VCaP (cell line): ENCODE results near the gene SOX30.

ENCODE experiments used
- H3K27ac ChIP-seq: fragments of 450-650 bp; 2 replicates; pipeline ENCODE4 v1.5.1; 2017
- TF ChIP-seq, protein P1 (sequence below): fragments of 450-650 bp; conservative IDR thresholded peaks from 2 replicates; pipeline ENCODE4 v1.5.1; 2017; ENCODE audit warnings: mild to moderate bottlenecking, moderate library complexity

Gene SOX30

DNA sequence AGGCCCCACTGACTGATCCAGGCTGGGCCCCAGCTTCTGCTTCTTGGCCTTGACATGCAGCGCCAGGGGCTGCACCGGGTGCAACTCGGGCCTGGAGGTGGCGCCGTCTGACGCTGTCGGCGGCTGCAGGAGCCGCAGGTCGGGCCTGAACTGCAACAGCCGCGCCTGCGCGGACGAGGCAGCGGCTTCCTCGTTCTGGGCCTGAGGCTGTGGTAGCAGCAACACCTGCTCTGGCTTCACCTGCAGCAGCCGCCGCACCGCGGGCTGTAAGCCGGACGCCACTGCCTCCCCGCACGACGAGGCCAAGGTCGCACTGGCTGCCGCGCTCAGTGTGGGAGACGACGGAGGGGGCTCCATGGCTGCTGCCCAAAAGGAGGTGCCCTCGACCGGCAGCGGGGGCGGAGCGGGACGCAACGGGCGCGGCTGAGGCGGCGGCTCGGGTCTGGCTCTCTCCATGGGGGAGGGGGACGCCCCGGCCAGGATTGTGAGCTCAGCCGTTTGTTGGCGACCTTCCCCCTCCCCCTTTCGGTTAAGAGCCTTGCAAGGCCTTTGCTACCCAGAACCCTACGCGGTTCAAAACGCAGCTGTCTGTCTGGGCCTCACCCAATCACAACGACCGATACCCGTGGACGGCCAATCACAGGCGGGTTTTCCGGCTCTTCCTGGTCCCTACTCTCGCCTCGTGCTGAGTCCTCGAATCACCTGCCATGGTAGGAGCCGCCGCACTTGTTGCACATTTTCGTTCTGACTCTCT is 438 bp downstream of the SOX30 start:
- TF ChIP-seq, protein P1, sequence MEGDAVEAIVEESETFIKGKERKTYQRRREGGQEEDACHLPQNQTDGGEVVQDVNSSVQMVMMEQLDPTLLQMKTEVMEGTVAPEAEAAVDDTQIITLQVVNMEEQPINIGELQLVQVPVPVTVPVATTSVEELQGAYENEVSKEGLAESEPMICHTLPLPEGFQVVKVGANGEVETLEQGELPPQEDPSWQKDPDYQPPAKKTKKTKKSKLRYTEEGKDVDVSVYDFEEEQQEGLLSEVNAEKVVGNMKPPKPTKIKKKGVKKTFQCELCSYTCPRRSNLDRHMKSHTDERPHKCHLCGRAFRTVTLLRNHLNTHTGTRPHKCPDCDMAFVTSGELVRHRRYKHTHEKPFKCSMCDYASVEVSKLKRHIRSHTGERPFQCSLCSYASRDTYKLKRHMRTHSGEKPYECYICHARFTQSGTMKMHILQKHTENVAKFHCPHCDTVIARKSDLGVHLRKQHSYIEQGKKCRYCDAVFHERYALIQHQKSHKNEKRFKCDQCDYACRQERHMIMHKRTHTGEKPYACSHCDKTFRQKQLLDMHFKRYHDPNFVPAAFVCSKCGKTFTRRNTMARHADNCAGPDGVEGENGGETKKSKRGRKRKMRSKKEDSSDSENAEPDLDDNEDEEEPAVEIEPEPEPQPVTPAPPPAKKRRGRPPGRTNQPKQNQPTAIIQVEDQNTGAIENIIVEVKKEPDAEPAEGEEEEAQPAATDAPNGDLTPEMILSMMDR = no peak
- H3K27ac ChIP-seq = no peak overlapping the region

DNA sequence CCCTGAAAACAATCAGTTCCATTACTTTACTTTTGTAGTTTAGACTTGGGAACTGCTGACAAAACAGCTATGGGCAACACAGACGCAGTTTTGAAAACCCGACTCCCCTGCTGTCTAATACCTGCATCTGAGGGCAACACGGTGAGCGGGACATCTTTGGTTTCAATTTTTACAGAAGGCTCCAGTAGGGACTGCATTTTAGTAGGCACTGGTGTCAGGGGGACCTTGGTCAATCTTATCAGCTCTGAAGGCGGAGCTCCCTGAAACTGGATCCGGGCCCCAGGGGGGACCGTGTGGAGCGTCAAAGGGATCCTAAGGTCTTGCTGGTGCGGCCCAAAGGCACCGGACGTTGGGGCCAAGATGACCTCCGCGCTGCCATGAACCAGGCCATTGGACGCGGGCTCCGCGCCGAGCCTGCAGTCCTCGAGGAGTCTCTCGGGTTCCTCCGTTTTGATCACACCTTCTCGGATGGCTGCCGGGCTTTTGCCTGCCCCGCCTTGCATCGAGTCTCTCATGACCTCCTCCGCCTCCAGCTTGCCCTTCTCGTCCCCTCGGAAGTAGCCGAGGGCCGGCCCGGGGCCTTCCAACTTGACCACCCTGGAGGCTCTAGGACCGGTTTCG is 1.1 kb downstream of the SOX30 start:
- no peak overlapping the region for H3K27ac ChIP-seq
- TF ChIP-seq, protein P1 = no peak

DNA sequence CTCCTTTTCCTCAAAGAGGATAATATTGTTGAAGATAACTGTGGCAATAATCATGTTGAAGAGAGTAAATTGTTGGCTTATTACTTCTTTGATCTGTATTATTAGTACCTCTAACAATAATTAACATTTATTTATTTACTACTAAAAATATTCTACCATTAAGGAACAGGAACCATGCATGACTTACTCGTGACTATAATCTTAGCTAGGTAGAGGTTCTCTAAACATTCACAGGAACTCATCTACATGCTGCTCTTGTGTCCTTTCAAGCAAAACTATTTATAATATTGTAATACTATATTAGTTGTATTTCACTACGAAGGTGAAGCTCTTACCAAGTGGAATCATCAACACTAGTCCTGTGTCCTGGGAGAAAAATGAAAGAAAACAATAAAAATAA is 3.1 kb downstream of the SOX30 start:
- TF ChIP-seq, protein P1 = no peak
- no peak overlapping the region for H3K27ac ChIP-seq

DNA sequence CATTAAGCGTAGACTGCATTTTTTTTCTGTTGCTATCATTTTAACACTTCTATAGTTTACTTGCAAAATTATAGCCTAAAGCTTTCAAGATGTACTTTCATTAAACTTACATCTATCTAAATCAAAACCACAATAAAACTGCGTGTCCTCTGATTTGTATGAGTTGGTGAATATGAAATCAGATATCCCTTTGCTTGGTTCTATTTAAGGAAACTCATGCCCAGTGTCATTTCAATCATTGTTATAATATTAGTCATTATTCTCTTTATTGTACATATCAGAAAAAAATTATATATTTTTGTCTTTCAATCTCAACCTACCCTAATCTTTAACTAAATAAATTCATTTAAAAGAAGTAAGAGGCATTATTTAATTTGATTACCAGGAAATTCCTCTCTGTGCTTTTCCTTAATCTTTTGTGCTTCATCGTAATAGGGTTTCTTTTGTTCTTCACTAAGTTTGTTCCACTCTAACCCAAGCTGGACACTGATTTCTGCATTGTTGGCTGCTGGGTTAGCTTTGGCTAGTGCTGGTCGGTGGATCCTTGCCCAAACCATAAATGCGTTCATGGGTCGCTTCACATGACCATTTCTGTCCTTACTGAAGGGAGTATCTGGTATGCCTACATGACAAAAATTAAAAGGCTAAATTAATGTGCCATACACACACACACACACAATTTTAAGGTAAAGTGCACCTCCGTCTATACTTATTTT is 3.8 kb downstream of the SOX30 start:
- TF ChIP-seq, protein P1 = no peak
- no peak overlapping the region for H3K27ac ChIP-seq

DNA sequence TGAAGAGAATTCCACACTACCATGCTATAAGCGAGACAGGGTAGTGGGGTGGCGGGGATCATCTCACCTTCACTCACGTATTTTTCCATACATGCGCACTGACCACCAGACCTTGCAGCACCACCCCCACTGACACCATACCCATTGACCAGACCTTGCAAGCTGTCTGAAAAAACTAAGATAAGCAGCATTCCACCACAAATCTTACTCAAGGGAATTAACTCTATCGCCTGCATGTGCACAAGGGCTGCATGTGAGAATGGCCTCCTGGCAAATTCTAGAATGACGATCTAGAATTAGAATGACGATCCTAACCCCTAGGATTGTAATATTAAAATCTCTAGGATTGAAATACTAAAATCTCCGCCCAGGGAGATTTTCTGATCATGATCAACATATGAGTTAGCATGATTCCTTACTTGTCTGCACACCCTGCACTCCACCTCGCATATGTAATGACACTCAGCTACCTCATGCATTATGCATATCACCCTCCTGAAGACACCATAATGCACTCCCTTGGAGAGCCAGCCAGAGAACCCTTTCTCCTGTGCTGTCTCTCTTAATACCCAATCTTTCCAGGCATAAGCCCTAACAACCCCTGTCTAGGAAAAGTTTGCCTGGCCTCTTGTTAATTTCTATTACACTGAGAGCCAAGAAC is 11.7 kb downstream of the SOX30 start:
- no peak overlapping the region for H3K27ac ChIP-seq
- TF ChIP-seq, protein P1 = no peak

DNA sequence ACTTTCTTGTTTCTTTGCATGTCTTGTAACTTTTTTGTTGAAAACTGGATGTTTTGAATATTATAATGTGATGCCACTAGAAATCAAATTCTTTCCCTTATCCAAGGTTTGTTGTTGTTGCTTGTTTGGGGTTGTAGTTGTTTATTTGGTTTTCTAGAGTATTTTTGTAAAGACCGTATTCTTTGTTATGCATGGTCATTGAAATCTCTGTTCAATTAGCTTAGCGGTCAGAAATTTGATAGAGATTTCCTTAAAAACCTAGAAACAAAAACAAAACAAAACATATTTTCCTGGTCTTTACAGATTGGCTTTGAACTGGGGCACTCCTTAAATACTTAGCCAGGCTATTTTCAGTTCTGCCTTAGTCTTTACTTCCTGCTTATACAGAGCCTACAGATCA is 21.9 kb downstream of the SOX30 start:
- TF ChIP-seq, protein P1 = no peak
- H3K27ac ChIP-seq = no peak overlapping the region

DNA sequence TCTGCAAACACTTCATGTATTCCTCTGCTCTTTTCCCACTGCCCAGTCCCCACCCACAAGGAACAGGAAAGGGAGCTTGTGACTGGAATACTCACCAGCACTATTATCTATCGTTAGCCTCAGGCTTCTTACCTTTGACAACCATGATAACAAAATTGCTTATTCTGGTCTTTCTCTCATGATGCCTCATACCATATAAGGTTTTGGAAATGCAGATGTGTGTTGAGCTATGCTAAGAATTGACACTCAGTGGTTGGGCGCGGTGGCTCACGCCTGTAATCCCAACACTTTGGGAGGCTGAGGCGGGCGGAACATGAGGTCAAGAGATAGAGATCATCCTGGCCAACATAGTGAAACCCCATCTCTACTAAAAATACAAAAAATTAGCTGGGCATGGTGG is 25.4 kb downstream of the SOX30 start:
- TF ChIP-seq, protein P1 = no peak
- no peak overlapping the region for H3K27ac ChIP-seq
